Muscle layer of duodenum (tissue), 2 donors: ENCODE results near the gene PCDHB11.
A peak's percentile ranks its signal among the peaks of the same experiment; 100 is the strongest.
"Not testable (repeated sequence)": the region's sequence is repeated elsewhere in the genome, so short reads cannot be mapped to it uniquely, and the experiment has no call there.

Experiments used
- H3K27ac ChIP-seq: one replicate; pipeline ENCODE4 v1.7.0; 2013; ENCODE audit warnings: mild to moderate bottlenecking, low read length
- H3K27me3 ChIP-seq: one replicate; pipeline ENCODE4 v1.7.0; 2013; ENCODE audit warnings: low read depth, mild to moderate bottlenecking, control low read depth, low read length
- H3K36me3 ChIP-seq, 2 donors: one replicate each; pipeline ENCODE4 v1.7.0; 2013; ENCODE audit warnings: low read length in 2 of 2, control low read depth in 1 of 2, mild to moderate bottlenecking in 1 of 2; ENCODE audit not compliant: insufficient read depth in 2 of 2, control insufficient read depth in 1 of 2
- H3K4me1 ChIP-seq, 2 donors: one replicate each; pipeline ENCODE4 v1.7.0; 2013; ENCODE audit warnings: low read length in 2 of 2, mild to moderate bottlenecking in 2 of 2, control low read depth in 1 of 2, moderate library complexity in 1 of 2; ENCODE audit not compliant: insufficient read depth in 2 of 2, control insufficient read depth in 1 of 2
- H3K4me3 ChIP-seq, 2 donors: one replicate each; pipeline ENCODE4 v1.7.0; 2013; ENCODE audit warnings: low read length in 2 of 2, low read depth in 1 of 2, mild to moderate bottlenecking in 1 of 2
- H3K9me3 ChIP-seq, 2 donors: one replicate each; pipeline ENCODE4 v1.7.0; 2013; ENCODE audit warnings: low read length in 2 of 2, control low read depth in 1 of 2, mild to moderate bottlenecking in 1 of 2; ENCODE audit not compliant: control insufficient read depth in 1 of 2
- donor health status: healthy.

PCDHB11 gene

GRCh38 chr5:141247434-141247833 is 48.0 kb downstream of the PCDHB11 start:
- Histone ChIP-seq H3K4me3 (peak overlapping the region in 1 of 2 donors; percentile 59), H3K9me3 (peaks cover 70 to 93% of the 10 kb centered on the region in 2 donors), H3K36me3 (peaks cover 0 to 28% of the 10 kb centered on the region in 2 donors)
- H3K4me1 ChIP-seq, H3K27me3 ChIP-seq, H3K27ac ChIP-seq: not testable (repeated sequence)

GRCh38 chr5:141250576-141250975 is 51.1 kb downstream of the PCDHB11 start:
- Histone ChIP-seq H3K27me3 (no peaks in the 10 kb centered on the region), H3K36me3 (peaks cover 0 to 21% of the 10 kb centered on the region in 2 donors), H3K27ac (no peak overlapping the region), H3K4me3 (peak overlapping the region in 1 of 2 donors; percentile 49), H3K9me3 (peaks cover 70 to 93% of the 10 kb centered on the region in 2 donors), H3K4me1 (no peaks in the 10 kb centered on the region)
